Chondrocyte (in vitro differentiated cells): ENCODE data around the gene ABCC3. TPM values are rescaled to one million over a fixed set of nuclear protein-coding genes. Genes with fewer than 3 reads are reported as not detected.

ENCODE experiments used
- DNase-seq: peaks from one replicate; pipeline ENCODE4 v3.0.0; 2021; ENCODE audit warnings: mixed read lengths, low spot score
- H3K27ac Mint-ChIP-seq: one replicate; pipeline ENCODE4 v1.8.0; 2021; ENCODE audit warnings: mild to moderate bottlenecking, moderate library complexity, mixed read lengths; ENCODE audit not compliant: unreplicated experiment
- H3K27me3 Mint-ChIP-seq: 2 replicates; pipeline ENCODE4 v1.8.0; 2021; ENCODE audit warnings: low read depth, mixed read lengths
- H3K36me3 Mint-ChIP-seq: 2 replicates; pipeline ENCODE4 v1.8.0; 2021; ENCODE audit warnings: low read depth, mixed read lengths
- H3K4me1 Mint-ChIP-seq: 2 replicates; pipeline ENCODE4 v1.8.0; 2021; ENCODE audit warnings: low read depth, mild to moderate bottlenecking, mixed read lengths
- H3K4me3 Mint-ChIP-seq: one replicate; pipeline ENCODE4 v1.8.0; 2021; ENCODE audit warnings: mild to moderate bottlenecking, moderate library complexity, mixed read lengths; ENCODE audit not compliant: unreplicated experiment
- H3K9me3 Mint-ChIP-seq: 2 replicates; pipeline ENCODE4 v1.8.0; 2021; ENCODE audit warnings: low read depth, mixed read lengths
- CTCF ChIP-seq: fragments of 200-600 bp; sonication (generic); IDR thresholded peaks from 2 replicates; pipeline ENCODE4 v1.5.0; 2021; ENCODE audit warnings: antibody characterized with exemption, mild to moderate bottlenecking, moderate library complexity
- total RNA-seq: library from RNA; stranded (reverse); gene quantifications from 3 replicates; pipeline ENCODE4 v1.2.1, GENCODE V29; 2021

ABCC3 gene
- total RNA-seq, 1 donor from 2014 or later, result 2.8 TPM

GRCh38 chr17:50693036-50693682, 58.5 kb downstream of the ABCC3 start:
- no peak for DNase-seq
- H3K4me3 Mint-ChIP-seq, result no peak overlapping the region
- H3K9me3 Mint-ChIP-seq, result no peaks in the 10 kb centered on the region
- no peak for TF ChIP-seq CTCF
- no peaks in the 10 kb centered on the region for H3K27me3 Mint-ChIP-seq
- peaks cover 34% of the 10 kb centered on the region for H3K4me1 Mint-ChIP-seq
- peak overlapping the region; percentile 83 for H3K27ac Mint-ChIP-seq
- peaks cover 15% of the 10 kb centered on the region for H3K36me3 Mint-ChIP-seq

- Mint-ChIP-seq H3K27me3 (no peaks in the 10 kb centered on the region), H3K4me1 (peaks cover 34% of the 10 kb centered on the region), H3K4me3 (no peak overlapping the region), H3K36me3 (peaks cover 26% of the 10 kb centered on the region), H3K9me3 (no peaks in the 10 kb centered on the region), H3K27ac (no peak overlapping the region)
- TF ChIP-seq CTCF, result no peak
- no peak for DNase-seq
Observed at GRCh38 chr17:50696365-50696879, 61.7 kb downstream of the ABCC3 start.

GRCh38 chr17:50697062-50697461, 62.4 kb downstream of the ABCC3 start:
- Mint-ChIP-seq H3K36me3 (peaks cover 26% of the 10 kb centered on the region), H3K9me3 (no peaks in the 10 kb centered on the region), H3K27ac (no peak overlapping the region), H3K27me3 (no peaks in the 10 kb centered on the region), H3K4me1 (peaks cover 33% of the 10 kb centered on the region), H3K4me3 (no peak overlapping the region)
- no peak for TF ChIP-seq CTCF
- no peak for DNase-seq

GRCh38 chr17:50697663-50698272, 63.1 kb downstream of the ABCC3 start:
- Mint-ChIP-seq H3K9me3 (no peaks in the 10 kb centered on the region), H3K27me3 (no peaks in the 10 kb centered on the region), H3K36me3 (peaks cover 26% of the 10 kb centered on the region), H3K27ac (no peak overlapping the region), H3K4me3 (no peak overlapping the region), H3K4me1 (peaks cover 30% of the 10 kb centered on the region)
- DNase-seq, result no peak
- TF ChIP-seq CTCF, result peak; percentile 13

- Mint-ChIP-seq H3K27ac (no peak overlapping the region), H3K4me3 (no peak overlapping the region), H3K4me1 (peaks cover 25% of the 10 kb centered on the region), H3K27me3 (no peaks in the 10 kb centered on the region), H3K9me3 (no peaks in the 10 kb centered on the region), H3K36me3 (peaks cover 29% of the 10 kb centered on the region)
- TF ChIP-seq CTCF, result no peak
- DNase-seq, result no peak
Observed at GRCh38 chr17:50699410-50699809, 64.7 kb downstream of the ABCC3 start.
